ENCODE data around the gene ARL4A. TPM values are rescaled to one million over a fixed set of nuclear protein-coding genes. Genes with fewer than 3 reads are reported as not detected.

Gene ARL4A
- total and polyA plus RNA-seq, 2 of the 13 experiments (the other 11 are each of a cell fraction or from before 2014, with no cell fraction given) = 10.8 to 25.6 TPM

GRCh38 chr7:12674053-12674452 lies 13.4 kb upstream of the ARL4A start:
- in situ Hi-C loops (cut with HindIII; ENCODE audit: extremely low pct_ligation_motif_present, low pct_unique_long_range_greater_than_20kb) = no loop called here
- POLR2A ChIA-PET = no interaction called here

More at GRCh38 chr7:12674053-12674452, 13.4 kb upstream of the ARL4A start:
- Histone ChIP-seq H3K79me2 (ENCODE audit: insufficient read depth, low read length) (no peaks in the 10 kb centered on the region), H3K36me3 (replicated peaks in 1 of 2; ENCODE audit: control insufficient read depth in 1 of 2, insufficient read depth in 2 of 2, low read length in 2 of 2) (no peaks in the 10 kb centered on the region), H3K27ac (ENCODE audit: extremely low read length, insufficient read depth, low read length) (no peak overlapping the region), H3K27me3 (ENCODE audit: control insufficient read depth in 1 of 2, insufficient read depth in 2 of 2, low read length in 2 of 2) (no peaks in the 10 kb centered on the region), H4K20me1 (ENCODE audit: insufficient read depth, low read length) (no peaks in the 10 kb centered on the region), H3K4me1 (ENCODE audit: insufficient read depth, low read length) (peaks cover 19% of the 10 kb centered on the region), H3K9ac (ENCODE audit: insufficient read depth, low read depth, low read length) (no peak overlapping the region), H3K4me3 (replicated peaks in 1 of 3; ENCODE audit: insufficient read depth in 1 of 3, low read depth in 2 of 3, low read length in 3 of 3) (no peak overlapping the region), H3K9me3 (ENCODE audit: low read length) (no peaks in the 10 kb centered on the region), H2AFZ (ENCODE audit: low read length) (no peak overlapping the region), H3K4me2 (ENCODE audit: low read depth, low read length) (no peak overlapping the region)
- CTCF ChIA-PET (ENCODE audit: low intra/inter-chr PET ratio, low total read pairs) = interaction anchor here (1.3 kb wide), 1 partner anchor 589 kb away, joined by 4 read pairs; no protein-coding TSS in a partner anchor
- no peak for ATAC-seq
- no peak for FAIRE-seq
- 97% methylated on average over 2 of the region's 2 CpGs for WGBS (ENCODE audit: low lambda C conversion rate)
- intact Hi-C loops (cut with micrococcal nuclease; ENCODE audit: unreplicated experiment) = no loop called here
- BruUV-seq (replicated peaks) = no TSS peak
- DNase-seq (ENCODE audit: low spot score) = no peak
- no peak for TF ChIP-seq ZNF605 (CRISPR knock-in tag; IDR thresholded peaks at IDR 0.05)
- no peak for TF ChIP-seq CC2D1A (CRISPR knock-in tag; IDR thresholded peaks at IDR 0.05)
- TF ChIP-seq ZNF274 (CRISPR knock-in tag; IDR thresholded peaks at IDR 0.05) = no peak
- no peak for TF ChIP-seq ARNT (IDR thresholded peaks at IDR 0.05)
- TF ChIP-seq NFE2L2 (IDR thresholded peaks at IDR 0.05; ENCODE audit: low read length) = no peak
- TF ChIP-seq EHMT2 (IDR thresholded peaks at IDR 0.05; ENCODE audit: borderline replicate concordance, low read depth, low read length) = no peak
- no peak for TF ChIP-seq DZIP1 (CRISPR knock-in tag; IDR thresholded peaks at IDR 0.05)
- no peak for TF ChIP-seq ZNF572 (CRISPR knock-in tag; IDR thresholded peaks at IDR 0.05)
- TF ChIP-seq ZNF143 (CRISPR knock-in tag; IDR thresholded peaks at IDR 0.05) = no peak
- no peak for TF ChIP-seq ZNF652 (CRISPR knock-in tag; IDR thresholded peaks at IDR 0.05; ENCODE audit: borderline replicate concordance, low read depth)
- TF ChIP-seq EP300 (IDR thresholded peaks at IDR 0.05; ENCODE audit: low read depth in 2 of 2, low read length in 2 of 2) = no peak
- TF ChIP-seq EP300 (CRISPR knock-in tag; IDR thresholded peaks at IDR 0.05; ENCODE audit: borderline replicate concordance) = no peak
- TF ChIP-seq ZNF138 (CRISPR knock-in tag; IDR thresholded peaks at IDR 0.05; ENCODE audit: low read depth) = no peak
- TF ChIP-seq MED13 (CRISPR knock-in tag; IDR thresholded peaks at IDR 0.05) = no peak
- no peak for TF ChIP-seq SKIL (CRISPR knock-in tag; IDR thresholded peaks at IDR 0.05; ENCODE audit: borderline replicate concordance)
- TF ChIP-seq HNRNPH1 (optimal IDR thresholded peaks at IDR 0.05; ENCODE audit: low read depth, low read length) = no peak
- TF ChIP-seq ZBTB37 (CRISPR knock-in tag; IDR thresholded peaks at IDR 0.05) = no peak
- no peak for TF ChIP-seq SIN3A (IDR thresholded peaks at IDR 0.05; ENCODE audit: borderline replicate concordance, low read depth, low read length)
- no peak for TF ChIP-seq RARA (CRISPR knock-in tag; IDR thresholded peaks at IDR 0.05)

All from HepG2 (cell line).